Superior temporal gyrus (tissue), 1 donor: ENCODE measurements around the gene ZNF366.
"Not testable (repeated sequence)": the region's sequence is repeated elsewhere in the genome, so short reads cannot be mapped to it uniquely, and the experiment has no call there.

ENCODE experiments used
- DNase-seq: peaks from one replicate; pipeline ENCODE4 v3.0.0-alpha.2; 2016; ENCODE audit errors: extremely low spot score

The ZNF366 gene

GRCh38 chr5:72407541-72407940, 99.7 kb downstream of the ZNF366 start:
- no peak for DNase-seq

- DNase-seq = no peak
Measured at GRCh38 chr5:72407078-72407477, 100.1 kb downstream of the ZNF366 start.

GRCh38 chr5:72404771-72405170, 102.4 kb downstream of the ZNF366 start:
- DNase-seq = not testable (repeated sequence)

GRCh38 chr5:72402959-72403628, 104.1 kb downstream of the ZNF366 start:
- DNase-seq = no peak

- DNase-seq = no peak
Measured at GRCh38 chr5:72402381-72402890, 104.8 kb downstream of the ZNF366 start.

- DNase-seq = no peak
Measured at GRCh38 chr5:72400950-72401349, 106.3 kb downstream of the ZNF366 start.

DNA sequence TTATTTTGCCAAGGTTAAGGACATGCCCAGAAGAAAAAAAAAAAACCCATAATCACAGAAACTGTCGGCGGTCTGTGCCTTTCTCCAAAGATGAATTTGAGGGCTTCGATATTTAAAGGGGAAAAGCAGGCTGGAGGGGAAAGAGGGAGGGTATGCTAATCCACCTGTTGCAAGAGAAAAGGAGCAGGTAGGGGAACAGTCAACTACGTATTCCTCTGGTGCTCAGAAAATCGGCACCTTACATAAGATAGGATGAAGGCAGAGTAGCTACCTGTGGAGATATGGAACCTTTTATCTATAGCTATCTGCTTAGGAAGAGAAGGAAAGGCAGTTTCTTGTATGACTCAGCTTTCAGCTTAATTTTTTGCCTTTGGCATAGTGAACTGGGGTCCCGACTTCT, 109.4 kb downstream of the ZNF366 start:
- DNase-seq = no peak

DNA sequence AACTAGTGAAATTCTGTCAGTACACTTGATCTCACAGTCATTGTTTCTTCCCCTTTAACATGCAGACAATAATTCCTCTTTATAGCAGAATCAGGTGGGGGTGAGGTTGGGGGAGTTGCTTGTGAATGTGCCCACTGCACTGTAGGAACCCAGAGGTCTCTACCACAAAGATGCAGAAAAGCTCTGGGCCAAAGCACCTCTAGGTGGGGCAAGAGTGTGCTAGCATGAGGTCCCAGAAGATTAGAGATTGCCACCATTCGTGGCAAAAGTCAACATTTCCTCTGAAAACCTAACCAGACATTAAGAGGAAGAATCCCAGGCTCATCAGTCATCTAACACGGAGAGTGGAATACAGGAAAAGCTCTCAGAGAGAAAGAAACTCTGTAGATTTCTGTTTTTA, 112.5 kb downstream of the ZNF366 start:
- no peak for DNase-seq

DNA sequence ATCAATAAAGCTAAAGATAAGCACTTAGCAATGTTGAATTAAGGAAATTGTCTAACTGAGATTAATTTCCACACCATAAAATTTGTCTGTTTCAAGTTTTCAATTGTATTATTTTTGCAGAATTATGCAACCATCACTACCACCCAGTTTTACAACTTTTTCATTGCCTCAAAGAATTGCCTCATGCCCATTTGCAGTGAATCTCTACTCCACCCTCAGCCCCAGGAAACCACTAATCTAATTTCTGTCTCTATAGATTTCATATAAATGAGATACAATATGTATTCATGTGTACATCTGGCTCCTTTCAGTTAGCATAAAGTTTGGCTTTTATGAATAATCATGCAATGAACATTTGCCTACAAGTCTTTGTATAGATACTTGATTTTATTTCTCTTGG, 114.2 kb downstream of the ZNF366 start:
- no peak for DNase-seq
